ENCODE measurements around the gene CYS1. TPM values are rescaled to one million over a fixed set of nuclear protein-coding genes. Genes with fewer than 3 reads are reported as not detected.

Gene CYS1
- total RNA-seq, 1 donor from 2014 or later: 0.56 TPM

DNA sequence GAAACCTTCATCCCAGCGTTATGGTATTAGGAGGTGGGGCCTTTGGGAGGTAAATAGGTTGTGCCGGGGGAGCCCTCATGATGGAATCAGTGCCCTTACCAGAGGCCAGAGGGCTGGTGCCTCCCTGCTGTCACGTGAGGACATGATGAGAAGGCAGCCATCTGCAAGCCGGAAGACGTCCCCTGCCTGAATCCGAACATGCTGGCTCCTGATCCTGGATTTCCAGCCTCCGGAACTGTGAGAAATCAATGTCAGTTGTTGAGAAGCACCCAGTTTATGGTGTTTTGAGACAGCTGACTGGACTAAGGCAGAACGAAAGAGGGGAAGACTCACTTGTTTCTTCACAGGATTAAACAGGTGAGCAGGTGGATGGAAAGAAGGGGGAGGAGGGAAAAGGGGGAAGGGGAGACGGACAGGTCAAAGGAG, 49.9 kb downstream of the CYS1 start:
- Mint-ChIP-seq H3K9me3 (no peaks in the 10 kb centered on the region), H3K4me1 (peaks cover 25% of the 10 kb centered on the region), H3K27me3 (ENCODE audit: insufficient read depth, low read depth) (peaks cover 5% of the 10 kb centered on the region), H3K4me3 (peak overlapping the region; percentile 27), H3K27ac (peak overlapping the region; percentile 82), H3K36me3 (no peaks in the 10 kb centered on the region)
- H2AFZ ChIP-seq (replicated peaks): peak overlapping the region; percentile 65
- H3K9ac ChIP-seq: no peak overlapping the region
- DNase-seq (ENCODE audit: low spot score): no peak
- no peak overlapping the region for H3K27ac ChIP-seq
- H3K27me3 ChIP-seq: no peaks in the 10 kb centered on the region
- H3K4me2 ChIP-seq: peak overlapping the region; percentile 7
- no peaks in the 10 kb centered on the region for H3K9me3 ChIP-seq (ENCODE audit: low read depth)
- H4K20me1 ChIP-seq (ENCODE audit: low read depth): no peaks in the 10 kb centered on the region
- no peak overlapping the region for H3K4me3 ChIP-seq
- peaks cover 19% of the 10 kb centered on the region for H3K4me1 ChIP-seq
- H3F3A ChIP-seq (ENCODE audit: low read depth): no peaks in the 10 kb centered on the region
- no peaks in the 10 kb centered on the region for H3K79me2 ChIP-seq (ENCODE audit: low read depth)
- TF ChIP-seq EZH2phosphoT487 (IDR thresholded peaks at IDR 0.05) (no peak), EZH2 (IDR thresholded peaks at IDR 0.05) (no peak)
- TF ChIP-seq, protein P1, sequence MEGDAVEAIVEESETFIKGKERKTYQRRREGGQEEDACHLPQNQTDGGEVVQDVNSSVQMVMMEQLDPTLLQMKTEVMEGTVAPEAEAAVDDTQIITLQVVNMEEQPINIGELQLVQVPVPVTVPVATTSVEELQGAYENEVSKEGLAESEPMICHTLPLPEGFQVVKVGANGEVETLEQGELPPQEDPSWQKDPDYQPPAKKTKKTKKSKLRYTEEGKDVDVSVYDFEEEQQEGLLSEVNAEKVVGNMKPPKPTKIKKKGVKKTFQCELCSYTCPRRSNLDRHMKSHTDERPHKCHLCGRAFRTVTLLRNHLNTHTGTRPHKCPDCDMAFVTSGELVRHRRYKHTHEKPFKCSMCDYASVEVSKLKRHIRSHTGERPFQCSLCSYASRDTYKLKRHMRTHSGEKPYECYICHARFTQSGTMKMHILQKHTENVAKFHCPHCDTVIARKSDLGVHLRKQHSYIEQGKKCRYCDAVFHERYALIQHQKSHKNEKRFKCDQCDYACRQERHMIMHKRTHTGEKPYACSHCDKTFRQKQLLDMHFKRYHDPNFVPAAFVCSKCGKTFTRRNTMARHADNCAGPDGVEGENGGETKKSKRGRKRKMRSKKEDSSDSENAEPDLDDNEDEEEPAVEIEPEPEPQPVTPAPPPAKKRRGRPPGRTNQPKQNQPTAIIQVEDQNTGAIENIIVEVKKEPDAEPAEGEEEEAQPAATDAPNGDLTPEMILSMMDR (IDR thresholded peaks at IDR 0.05): no peak
- no peaks in the 10 kb centered on the region for H3K36me3 ChIP-seq

DNA sequence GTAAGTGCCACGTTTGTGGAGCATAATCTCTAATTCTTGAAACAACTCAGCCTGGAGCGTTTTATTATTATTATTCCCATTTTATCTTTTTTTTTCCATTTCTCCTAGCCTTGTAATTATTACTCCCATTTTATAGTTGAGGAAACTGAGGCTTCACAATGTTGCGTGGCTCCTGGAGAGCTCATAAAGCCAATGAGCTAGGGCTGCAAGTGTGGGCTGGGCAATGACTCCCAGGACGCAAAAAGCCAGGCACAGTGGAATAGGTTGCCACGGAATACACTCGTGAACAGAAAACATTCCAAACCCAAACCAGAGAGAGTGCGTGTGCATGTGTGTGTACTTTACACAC, 50.4 kb downstream of the CYS1 start:
- H3K9me3 ChIP-seq (ENCODE audit: low read depth): no peaks in the 10 kb centered on the region
- H3K9ac ChIP-seq: no peak overlapping the region
- Mint-ChIP-seq H3K4me1 (peaks cover 25% of the 10 kb centered on the region), H3K27me3 (ENCODE audit: insufficient read depth, low read depth) (peaks cover 5% of the 10 kb centered on the region), H3K27ac (peak overlapping the region; percentile 82), H3K4me3 (no peak overlapping the region), H3K9me3 (no peaks in the 10 kb centered on the region), H3K36me3 (no peaks in the 10 kb centered on the region)
- no peaks in the 10 kb centered on the region for H4K20me1 ChIP-seq (ENCODE audit: low read depth)
- no peak overlapping the region for H2AFZ ChIP-seq (replicated peaks)
- TF ChIP-seq EZH2 (IDR thresholded peaks at IDR 0.05): no peak
- TF ChIP-seq, protein P1 (IDR thresholded peaks at IDR 0.05): no peak
- no peak for TF ChIP-seq EZH2phosphoT487 (IDR thresholded peaks at IDR 0.05)
- no peak for DNase-seq (ENCODE audit: low spot score)
- no peak overlapping the region for H3K4me3 ChIP-seq
- no peaks in the 10 kb centered on the region for H3F3A ChIP-seq (ENCODE audit: low read depth)
- H3K79me2 ChIP-seq (ENCODE audit: low read depth): no peaks in the 10 kb centered on the region
- H3K27me3 ChIP-seq: no peaks in the 10 kb centered on the region
- H3K36me3 ChIP-seq: no peaks in the 10 kb centered on the region
- H3K27ac ChIP-seq: no peak overlapping the region
- H3K4me1 ChIP-seq: peaks cover 19% of the 10 kb centered on the region
- peak overlapping the region; percentile 7 for H3K4me2 ChIP-seq

DNA sequence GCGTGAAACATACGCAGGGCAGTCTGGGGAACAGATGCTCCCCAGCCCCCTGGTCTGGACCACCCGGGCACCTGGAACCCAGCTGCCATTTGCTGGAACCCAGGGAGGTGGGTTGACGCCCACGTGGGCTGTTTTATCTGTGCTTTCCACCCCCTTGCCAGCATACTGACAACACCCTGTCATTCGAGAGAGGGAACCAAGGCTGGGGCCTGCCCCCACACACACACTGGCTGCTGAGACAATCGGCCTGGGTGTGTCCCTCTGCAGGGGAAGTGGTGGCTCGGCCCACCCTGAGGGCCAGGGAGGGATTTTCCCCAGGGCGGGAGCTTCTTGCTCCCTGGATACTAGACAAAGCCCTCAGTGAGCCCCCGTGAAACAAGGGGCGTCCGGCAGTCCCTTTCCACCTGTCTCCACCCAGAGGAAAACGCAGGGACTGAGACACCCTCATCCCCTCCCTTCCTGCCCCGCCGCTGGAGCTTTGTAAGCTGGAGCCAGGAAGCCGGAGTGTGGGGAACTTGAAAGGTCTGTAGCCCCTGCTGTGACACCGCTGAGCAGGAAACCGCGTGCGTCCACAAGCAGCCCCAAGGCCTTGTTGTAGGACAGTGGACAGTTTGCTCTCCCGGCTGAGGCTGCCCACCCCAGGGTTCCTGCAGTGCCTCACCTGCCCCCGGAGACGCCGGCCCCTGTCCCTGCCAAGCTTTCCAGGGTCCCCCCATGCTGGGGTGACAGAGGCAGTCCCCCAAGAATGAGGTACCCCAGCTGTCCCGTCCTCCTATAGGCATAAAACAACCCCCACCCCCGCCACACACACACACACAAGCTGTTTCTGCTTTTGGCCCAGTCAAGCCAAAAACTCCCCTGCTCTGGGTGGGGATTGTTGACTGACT, 51.0 kb downstream of the CYS1 start:
- Mint-ChIP-seq H3K36me3 (no peaks in the 10 kb centered on the region), H3K4me3 (no peak overlapping the region), H3K27ac (peak overlapping the region; percentile 82), H3K4me1 (peaks cover 25% of the 10 kb centered on the region), H3K9me3 (no peaks in the 10 kb centered on the region), H3K27me3 (ENCODE audit: insufficient read depth, low read depth) (peaks cover 5% of the 10 kb centered on the region)
- H4K20me1 ChIP-seq (ENCODE audit: low read depth): no peaks in the 10 kb centered on the region
- no peaks in the 10 kb centered on the region for H3K27me3 ChIP-seq
- H3K4me1 ChIP-seq: peaks cover 19% of the 10 kb centered on the region
- peak overlapping the region; percentile 79 for H2AFZ ChIP-seq (replicated peaks)
- H3K27ac ChIP-seq: no peak overlapping the region
- H3K4me2 ChIP-seq: peak overlapping the region; percentile 22
- H3K4me3 ChIP-seq: no peak overlapping the region
- H3K79me2 ChIP-seq (ENCODE audit: low read depth): no peaks in the 10 kb centered on the region
- no peaks in the 10 kb centered on the region for H3F3A ChIP-seq (ENCODE audit: low read depth)
- H3K36me3 ChIP-seq: no peaks in the 10 kb centered on the region
- peak; percentile 59 for DNase-seq (ENCODE audit: low spot score)
- no peaks in the 10 kb centered on the region for H3K9me3 ChIP-seq (ENCODE audit: low read depth)
- H3K9ac ChIP-seq: no peak overlapping the region
- no peak for TF ChIP-seq EZH2phosphoT487 (IDR thresholded peaks at IDR 0.05)
- no peak for TF ChIP-seq EZH2 (IDR thresholded peaks at IDR 0.05)
- TF ChIP-seq, protein P1 (IDR thresholded peaks at IDR 0.05): no peak
